Mesendoderm (in vitro differentiated cells): Measurements from ENCODE around the gene ZNF267.

Source experiments
- DNase-seq: peaks from one replicate; pipeline ENCODE4 v3.0.0; 2013
- H2AK5ac ChIP-seq: 2 replicates; pipeline ENCODE4 v1.6.1; 2013; ENCODE audit warnings: low read length, inconsistent platforms
- H2BK120ac ChIP-seq: 2 replicates; pipeline ENCODE4 v1.6.1; 2013; ENCODE audit warnings: low read depth, mild to moderate bottlenecking, low read length, moderate library complexity, mixed read lengths
- H2BK15ac ChIP-seq: replicated peaks from 2 replicates; pipeline ENCODE4 v1.6.1; 2013; ENCODE audit warnings: low read depth, mild to moderate bottlenecking, moderate library complexity
- H2BK5ac ChIP-seq: 2 replicates; pipeline ENCODE4 v1.6.1; 2013; ENCODE audit warnings: low read length, inconsistent platforms
- H3K18ac ChIP-seq: 2 replicates; pipeline ENCODE4 v1.6.1; 2013; ENCODE audit warnings: mild to moderate bottlenecking, low read length, mixed read lengths
- H3K23ac ChIP-seq: one replicate; pipeline ENCODE4 v1.6.1; 2013; ENCODE audit warnings: low read length
- H3K27ac ChIP-seq: 2 replicates; pipeline ENCODE4 v1.5.1; 2013; ENCODE audit warnings: low read depth, mild to moderate bottlenecking, inconsistent platforms, low read length, moderate library complexity
- H3K27me3 ChIP-seq: 2 replicates; pipeline ENCODE4 v1.6.1; 2013; ENCODE audit warnings: low read length, control low read depth, mild to moderate bottlenecking, inconsistent platforms; ENCODE audit not compliant: insufficient read depth, poor library complexity
- H3K36me3 ChIP-seq: 2 replicates; pipeline ENCODE4 v1.6.1; 2013; ENCODE audit warnings: low read length, inconsistent platforms; ENCODE audit not compliant: control insufficient read depth, insufficient read depth
- H3K4ac ChIP-seq: one replicate; pipeline ENCODE4 v1.6.1; 2013; ENCODE audit warnings: low read depth, mild to moderate bottlenecking, low read length, moderate library complexity
- H3K4me1 ChIP-seq: 2 replicates; pipeline ENCODE4 v1.6.1; 2013; ENCODE audit warnings: low read depth, low read length, inconsistent platforms; ENCODE audit not compliant: control insufficient read depth
- H3K4me2 ChIP-seq: 2 replicates; pipeline ENCODE4 v1.6.1; 2013; ENCODE audit warnings: low read length
- H3K4me3 ChIP-seq: 2 replicates; pipeline ENCODE4 v1.5.1; 2013; ENCODE audit warnings: mild to moderate bottlenecking, low read length
- H3K56ac ChIP-seq: one replicate; pipeline ENCODE4 v1.6.1; 2013; ENCODE audit warnings: low read length
- H3K79me1 ChIP-seq: 2 replicates; pipeline ENCODE4 v1.6.1; 2013; ENCODE audit warnings: low read length, inconsistent platforms
- H3K79me2 ChIP-seq: 2 replicates; pipeline ENCODE4 v1.6.1; 2013; ENCODE audit warnings: mild to moderate bottlenecking, low read length; ENCODE audit not compliant: control insufficient read depth, insufficient read depth
- H3K9ac ChIP-seq: 2 replicates; pipeline ENCODE4 v1.6.1; 2013; ENCODE audit warnings: low read length, inconsistent platforms
- H4K5ac ChIP-seq: one replicate; pipeline ENCODE4 v1.6.1; 2013; ENCODE audit warnings: low read length
- H4K8ac ChIP-seq: one replicate; pipeline ENCODE4 v1.6.1; 2013; ENCODE audit warnings: low read depth, mild to moderate bottlenecking, control low read depth, low read length, moderate library complexity
- WGBS: extraction: QIAGEN DNeasy Blood & Tissue Kit; methylation state at CpG from one replicate; pipeline ENCODE4 v1.1.7; 2013; ENCODE audit warnings: low lambda C conversion rate, missing lambda C conversion rate; ENCODE audit not compliant: insufficient coverage; ENCODE audit errors: extremely low coverage; 5-methylcytosine and 5-hydroxymethylcytosine counted together

ZNF267 gene

DNA sequence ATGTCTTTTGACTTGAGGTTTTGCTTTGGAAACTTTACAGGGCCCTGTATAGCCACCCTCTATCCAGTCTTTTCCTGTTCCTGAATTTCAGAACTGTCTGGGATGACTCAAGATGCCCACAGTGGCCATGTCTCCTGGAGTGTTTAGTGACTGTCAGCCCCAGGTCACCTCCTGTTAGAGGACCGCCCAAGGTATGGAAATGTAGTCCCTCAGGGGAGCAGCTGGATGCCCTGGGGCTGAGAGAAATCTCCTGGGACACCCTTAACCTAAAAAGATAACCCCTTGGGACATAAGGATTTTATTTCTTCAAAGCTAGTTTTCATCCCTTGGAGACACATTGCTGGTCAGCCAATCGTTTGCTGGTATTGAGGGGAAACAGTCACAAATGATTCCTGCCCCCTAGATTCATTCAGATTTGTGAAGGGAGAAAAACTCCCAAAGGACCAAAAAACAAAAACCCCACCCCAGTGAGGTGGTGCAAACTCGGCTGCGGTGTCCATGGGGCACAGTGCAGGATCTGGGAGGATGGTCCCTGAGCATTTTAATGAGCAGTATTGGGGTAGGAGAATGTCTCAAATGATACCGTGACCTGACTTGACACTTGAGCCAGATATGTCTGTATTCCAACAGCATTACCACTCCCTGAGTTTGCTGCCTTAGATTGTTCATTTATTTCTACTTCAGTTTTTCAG lies 1.7 kb downstream of the ZNF267 start:
- no peak overlapping the region for H3K56ac ChIP-seq
- peaks cover 4% of the 10 kb centered on the region for H3K4me1 ChIP-seq
- no peak overlapping the region for H3K4ac ChIP-seq
- H3K36me3 ChIP-seq: no peaks in the 10 kb centered on the region
- H3K4me2 ChIP-seq: peak overlapping the region; percentile 68
- no peak overlapping the region for H2BK120ac ChIP-seq
- no peak overlapping the region for H2BK5ac ChIP-seq
- no peaks in the 10 kb centered on the region for H3K27me3 ChIP-seq
- H3K79me1 ChIP-seq: peaks cover 19% of the 10 kb centered on the region
- H2AK5ac ChIP-seq: no peak overlapping the region
- no peak overlapping the region for H4K8ac ChIP-seq
- H3K9ac ChIP-seq: peak overlapping the region; percentile 91
- WGBS: no CpG with 5 or more reads among the region's 5 CpGs
- H2BK15ac ChIP-seq: no peak overlapping the region
- H3K23ac ChIP-seq: peak overlapping the region; percentile 31
- no peak overlapping the region for H3K4me3 ChIP-seq
- no peak overlapping the region for H3K18ac ChIP-seq
- peak; percentile 15 for DNase-seq
- no peak overlapping the region for H3K27ac ChIP-seq
- H3K79me2 ChIP-seq: peaks cover 49% of the 10 kb centered on the region
- no peak overlapping the region for H4K5ac ChIP-seq

DNA sequence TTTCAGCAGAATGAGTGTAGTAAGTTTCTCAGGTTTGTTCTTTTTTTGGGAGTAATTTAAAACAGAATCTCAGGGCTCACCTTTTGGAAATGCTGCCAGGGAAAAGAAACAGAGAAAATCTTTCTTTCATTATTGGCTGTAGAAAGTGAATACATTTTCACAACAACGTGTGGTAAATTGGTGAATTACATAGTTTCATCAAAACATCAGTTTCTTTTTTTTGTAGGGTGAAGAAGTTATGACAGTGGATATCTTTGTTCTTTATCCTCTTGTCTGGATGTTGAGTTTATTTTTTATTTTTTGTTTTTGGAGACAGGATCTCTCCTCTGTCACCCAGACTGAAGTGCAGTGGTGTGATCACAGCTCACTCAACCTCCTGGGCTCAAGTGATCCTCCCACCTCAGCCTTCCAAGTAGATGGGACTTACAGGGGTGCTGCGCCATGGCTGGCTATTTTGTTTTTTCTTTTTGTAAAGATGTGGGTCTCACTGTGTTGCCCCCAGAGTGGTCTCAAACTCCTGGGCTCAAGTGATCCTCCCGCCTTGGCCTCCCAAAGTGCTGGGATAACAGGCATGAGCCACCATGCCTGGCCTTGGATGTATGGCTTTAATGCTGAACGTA lies 2.4 kb downstream of the ZNF267 start:
- Histone ChIP-seq H4K8ac (no peak overlapping the region), H4K5ac (no peak overlapping the region), H3K18ac (no peak overlapping the region), H3K4me1 (peaks cover 4% of the 10 kb centered on the region), H3K4ac (no peak overlapping the region), H3K79me1 (peaks cover 19% of the 10 kb centered on the region), H3K27me3 (no peaks in the 10 kb centered on the region), H3K36me3 (no peaks in the 10 kb centered on the region), H3K79me2 (peaks cover 50% of the 10 kb centered on the region), H2BK120ac (no peak overlapping the region), H3K4me2 (no peak overlapping the region), H2BK5ac (no peak overlapping the region), H3K56ac (no peak overlapping the region), H2AK5ac (no peak overlapping the region), H2BK15ac (no peak overlapping the region), H3K4me3 (no peak overlapping the region), H3K9ac (no peak overlapping the region), H3K23ac (no peak overlapping the region), H3K27ac (no peak overlapping the region)
- no peak for DNase-seq
- no CpG with 5 or more reads among the region's 4 CpGs for WGBS

DNA sequence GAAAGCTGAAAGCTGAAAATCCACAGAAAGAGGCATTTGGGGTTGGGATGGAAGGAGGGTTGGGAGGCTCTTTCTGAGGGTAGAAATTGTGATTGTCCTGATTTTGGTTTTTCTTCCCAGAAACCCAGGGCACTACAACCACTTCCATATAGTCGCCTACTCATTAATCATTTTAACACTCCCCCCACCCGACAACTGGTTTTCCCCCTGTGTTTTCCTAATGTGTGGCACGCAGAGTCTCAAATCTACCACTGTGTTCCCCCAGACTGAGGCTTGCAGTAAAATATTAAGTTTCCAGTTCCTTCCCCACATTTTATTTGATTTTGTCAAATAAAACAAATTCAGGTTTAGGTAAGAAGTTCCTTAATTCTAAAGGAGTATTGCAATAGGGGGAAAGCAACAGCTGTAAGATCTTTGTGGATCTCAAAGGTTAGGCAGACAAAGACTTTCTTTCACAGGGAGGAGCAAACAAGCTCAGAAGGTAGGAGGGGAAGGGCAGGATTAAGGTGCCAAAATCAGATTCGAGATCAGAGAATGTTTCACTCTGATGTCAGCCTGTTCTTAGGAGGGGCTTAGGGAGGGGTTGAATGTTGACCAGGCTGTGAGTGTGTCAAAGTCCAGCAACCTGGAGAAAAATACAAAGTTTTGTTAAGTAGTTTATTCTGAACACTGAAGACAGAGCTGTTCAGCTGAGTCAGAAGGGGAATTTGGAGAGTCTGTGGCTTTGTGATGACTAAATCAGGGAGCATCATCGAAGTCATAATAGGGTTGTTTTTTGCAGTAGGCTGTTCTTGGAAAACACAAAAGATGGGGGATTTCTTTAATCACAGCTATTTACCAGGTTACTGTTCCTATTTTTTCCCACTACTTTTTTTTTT lies 3.6 kb downstream of the ZNF267 start:
- H2AK5ac ChIP-seq: no peak overlapping the region
- H3K79me2 ChIP-seq: peaks cover 59% of the 10 kb centered on the region
- no peak overlapping the region for H2BK120ac ChIP-seq
- H3K23ac ChIP-seq: no peak overlapping the region
- H3K79me1 ChIP-seq: peaks cover 21% of the 10 kb centered on the region
- H3K36me3 ChIP-seq: no peaks in the 10 kb centered on the region
- H2BK15ac ChIP-seq: no peak overlapping the region
- peaks cover 4% of the 10 kb centered on the region for H3K4me1 ChIP-seq
- no peak overlapping the region for H2BK5ac ChIP-seq
- no peak for DNase-seq
- H3K9ac ChIP-seq: no peak overlapping the region
- WGBS: no CpG with 5 or more reads among the region's 5 CpGs
- H3K27ac ChIP-seq: no peak overlapping the region
- no peak overlapping the region for H3K4me3 ChIP-seq
- H3K27me3 ChIP-seq: no peaks in the 10 kb centered on the region
- H4K5ac ChIP-seq: no peak overlapping the region
- H3K56ac ChIP-seq: no peak overlapping the region
- H3K4ac ChIP-seq: no peak overlapping the region
- H4K8ac ChIP-seq: no peak overlapping the region
- no peak overlapping the region for H3K4me2 ChIP-seq
- no peak overlapping the region for H3K18ac ChIP-seq

DNA sequence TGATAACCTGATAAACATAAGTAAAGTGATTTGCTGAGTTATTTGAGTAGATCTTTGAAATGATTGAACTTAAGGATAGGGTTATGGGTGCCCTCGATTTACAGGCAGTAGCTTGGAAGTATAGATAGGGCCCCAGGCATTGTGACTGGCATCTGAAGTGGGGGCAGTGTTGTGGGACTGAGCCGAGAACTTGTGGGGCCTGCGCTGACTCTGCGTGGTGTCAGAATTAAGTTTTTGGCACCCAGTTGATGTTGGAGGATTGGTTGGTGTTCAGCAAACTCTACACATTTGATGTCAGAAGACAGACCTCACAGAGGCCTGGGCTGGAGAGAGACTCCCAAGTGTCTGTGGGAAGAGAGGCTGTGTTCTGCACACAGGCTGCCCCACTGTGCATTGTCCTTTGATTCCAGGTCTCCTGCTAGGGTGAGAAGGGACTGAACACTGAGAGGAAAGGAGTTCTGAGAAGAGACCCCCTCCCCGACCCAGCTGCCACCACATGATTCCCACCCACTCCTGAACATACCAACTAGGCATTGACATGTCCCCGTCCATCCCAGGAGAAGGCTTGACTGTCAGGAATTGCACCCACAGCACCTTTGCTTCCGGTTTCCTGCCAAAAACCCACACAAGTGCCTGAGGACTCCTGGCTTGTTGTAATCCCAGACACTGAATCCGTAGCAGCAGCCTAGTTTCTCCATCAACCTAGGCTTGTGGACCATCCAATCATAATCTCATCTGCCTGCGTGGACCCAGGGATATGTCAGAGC lies 4.5 kb downstream of the ZNF267 start:
- H2BK15ac ChIP-seq: no peak overlapping the region
- no peak overlapping the region for H3K56ac ChIP-seq
- WGBS: no CpG with 5 or more reads among the region's 9 CpGs
- H3K79me1 ChIP-seq: peaks cover 24% of the 10 kb centered on the region
- no peak overlapping the region for H3K9ac ChIP-seq
- H3K4me2 ChIP-seq: no peak overlapping the region
- H3K18ac ChIP-seq: no peak overlapping the region
- H3K23ac ChIP-seq: no peak overlapping the region
- H2BK5ac ChIP-seq: no peak overlapping the region
- no peak overlapping the region for H3K4ac ChIP-seq
- peaks cover 4% of the 10 kb centered on the region for H3K4me1 ChIP-seq
- H3K36me3 ChIP-seq: no peaks in the 10 kb centered on the region
- no peaks in the 10 kb centered on the region for H3K27me3 ChIP-seq
- H3K27ac ChIP-seq: no peak overlapping the region
- H4K5ac ChIP-seq: no peak overlapping the region
- H2AK5ac ChIP-seq: no peak overlapping the region
- no peak overlapping the region for H2BK120ac ChIP-seq
- no peak overlapping the region for H4K8ac ChIP-seq
- H3K4me3 ChIP-seq: no peak overlapping the region
- DNase-seq: no peak
- H3K79me2 ChIP-seq: peaks cover 63% of the 10 kb centered on the region

DNA sequence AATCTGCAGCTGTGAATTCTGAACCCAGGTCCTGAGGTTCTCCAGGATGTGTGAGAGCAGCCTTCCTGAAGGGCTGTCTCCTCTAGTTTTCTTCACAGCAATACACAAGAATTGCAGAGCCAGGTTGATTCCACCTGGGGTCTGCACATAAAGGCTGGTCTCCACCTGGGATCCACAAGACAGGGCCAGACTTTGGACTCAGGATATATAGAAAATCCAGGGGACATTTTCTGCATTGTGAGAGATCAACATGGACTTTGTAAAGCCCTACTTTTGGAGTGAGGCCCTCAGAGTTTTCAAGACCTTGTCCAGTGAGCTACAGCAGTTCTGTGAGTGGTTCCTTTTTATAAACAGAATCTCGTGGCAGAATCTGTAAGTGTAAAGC lies 6.3 kb downstream of the ZNF267 start:
- H3K27me3 ChIP-seq: no peaks in the 10 kb centered on the region
- H2BK5ac ChIP-seq: no peak overlapping the region
- no peak overlapping the region for H2BK120ac ChIP-seq
- no peak overlapping the region for H3K23ac ChIP-seq
- no peak overlapping the region for H3K4me2 ChIP-seq
- peaks cover 57% of the 10 kb centered on the region for H3K79me2 ChIP-seq
- no peak overlapping the region for H3K56ac ChIP-seq
- WGBS: no CpG with 5 or more reads among the region's 1 CpG
- no peak overlapping the region for H3K27ac ChIP-seq
- H3K4me1 ChIP-seq: peaks cover 2% of the 10 kb centered on the region
- no peak overlapping the region for H4K8ac ChIP-seq
- H2AK5ac ChIP-seq: no peak overlapping the region
- no peak overlapping the region for H2BK15ac ChIP-seq
- H3K4me3 ChIP-seq: no peak overlapping the region
- DNase-seq: no peak
- no peak overlapping the region for H3K4ac ChIP-seq
- peaks cover 23% of the 10 kb centered on the region for H3K79me1 ChIP-seq
- no peak overlapping the region for H4K5ac ChIP-seq
- no peaks in the 10 kb centered on the region for H3K36me3 ChIP-seq
- no peak overlapping the region for H3K18ac ChIP-seq
- H3K9ac ChIP-seq: no peak overlapping the region
